Esophagus muscularis mucosa (tissue), 4 donors: ENCODE data around the gene IGFBP5. TPM values are rescaled to one million over a fixed set of nuclear protein-coding genes. Genes with fewer than 3 reads are reported as not detected.

ENCODE experiments used
- DNase-seq: peaks from one replicate; pipeline ENCODE4 v3.0.0-alpha.2; 2017; ENCODE audit errors: extremely low spot score
- H3K27ac ChIP-seq, 4 donors: fragments of 200-600 bp; sonication (generic); replicated peaks in 1 of 4; 1 replicate in 3 of 4; 2 replicates in 1 of 4; pipeline ENCODE4 v1.5.1; 2016 to 2019; ENCODE audit warnings: mild to moderate bottlenecking in 1 of 4
- H3K27me3 ChIP-seq, 4 donors: fragments of 200-600 bp; sonication (generic); one replicate each; pipeline versions ENCODE4 v1.5.1 to v1.6.0; 2016 to 2019
- H3K36me3 ChIP-seq, 4 donors: fragments of 200-600 bp; sonication (generic); one replicate each; pipeline ENCODE4 v1.5.1; 2016 to 2019
- H3K4me1 ChIP-seq, 4 donors: fragments of 200-600 bp; sonication (generic); one replicate each; pipeline ENCODE4 v1.5.1; 2016 to 2019
- H3K4me3 ChIP-seq, 4 donors: fragments of 200-600 bp; sonication (generic); 1 replicate in 2 of 4; 2 replicates in 2 of 4; pipeline ENCODE4 v1.5.1; 2016 to 2019; ENCODE audit warnings: mild to moderate bottlenecking in 4 of 4, moderate library complexity in 1 of 4
- H3K9me3 ChIP-seq, 4 donors: fragments of 200-600 bp; sonication (generic); 1 replicate in 3 of 4; 2 replicates in 1 of 4; pipeline ENCODE4 v1.5.1; 2016 to 2019
- CTCF ChIP-seq, 3 experiments: fragments of 200-600 bp in 2 of 3; fragments of 450-650 bp in 1 of 3; sonication (generic) in 2 of 3; IDR thresholded peaks; one replicate each; pipeline ENCODE4 v1.5.1; 2017 to 2019; ENCODE audit warnings: antibody characterized with exemption in 3 of 3, mild to moderate bottlenecking in 2 of 3, moderate library complexity in 1 of 3
- EP300 ChIP-seq: sonication (generic); formaldehyde crosslinking; IDR thresholded peaks from one replicate; pipeline ENCODE4 v1.6.1; 2017; ENCODE audit warnings: antibody characterized with exemption
- POLR2A ChIP-seq: fragments of 450-650 bp; IDR thresholded peaks from one replicate; pipeline ENCODE4 v1.6.1; 2017; ENCODE audit warnings: antibody characterized with exemption, moderate library complexity, mild to moderate bottlenecking, low read depth
- POLR2AphosphoS5 ChIP-seq, 2 donors: sonication (generic); formaldehyde crosslinking; IDR thresholded peaks; one replicate each; pipeline ENCODE4 v1.6.1; 2017; ENCODE audit warnings: antibody characterized with exemption in 2 of 2
- WGBS: methylation state at CpG from one replicate; pipeline ENCODE4 v1.1.5; 2018; 5-methylcytosine and 5-hydroxymethylcytosine counted together
- intact Hi-C: fragments of 100-400 bp; cut with DNase I; formaldehyde crosslinking; loops from one replicate; pipeline ENCODE4 v1.15.1; 2023
- total RNA-seq, 4 donors: library from RNA; depleted of rRNA; stranded (reverse); fragments of >200 nt; gene quantifications; one replicate each; pipeline versions ENCODE4 v1.1.0 to v1.2.1, GENCODE V29; 2016

The IGFBP5 gene
- total RNA-seq, 4 donors from 2014 or later = 547 to 1,471 (median 705) TPM

DNA sequence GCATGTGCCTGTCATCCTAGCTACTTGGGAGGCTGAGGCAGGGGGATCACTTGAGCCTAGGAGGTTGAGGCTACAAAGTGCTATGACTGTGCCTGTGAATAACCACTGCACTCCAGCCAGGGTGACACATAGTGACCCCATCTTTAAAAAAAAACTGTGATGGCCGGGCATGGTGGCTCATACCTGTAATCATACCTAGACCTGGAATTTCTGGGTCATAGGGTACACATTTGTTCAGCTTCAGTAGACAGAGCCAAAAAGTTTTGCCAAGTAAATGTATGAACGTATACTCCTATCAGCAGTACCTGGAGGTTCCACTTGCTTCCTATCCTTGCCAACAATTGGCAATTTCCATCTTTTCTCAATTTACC is 68.5 kb downstream of the IGFBP5 start:
- Histone ChIP-seq H3K36me3 (no peaks in the 10 kb centered on the region), H3K9me3 (no peaks in the 10 kb centered on the region), H3K27ac (no peak overlapping the region), H3K4me3 (no peak overlapping the region), H3K27me3 (no peaks in the 10 kb centered on the region), H3K4me1 (peaks cover 0 to 2% (median 0%) of the 10 kb centered on the region in 4 donors)
- 76% methylated on average over 2 of the region's 2 CpGs for WGBS
- intact Hi-C loops = no loop called here
- no peak for TF ChIP-seq EP300
- no peak for TF ChIP-seq CTCF (IDR thresholded peaks at IDR 0.05)
- no peak for TF ChIP-seq POLR2A
- no peak for TF ChIP-seq POLR2AphosphoS5 (IDR thresholded peaks at IDR 0.05)
- DNase-seq = no peak

DNA sequence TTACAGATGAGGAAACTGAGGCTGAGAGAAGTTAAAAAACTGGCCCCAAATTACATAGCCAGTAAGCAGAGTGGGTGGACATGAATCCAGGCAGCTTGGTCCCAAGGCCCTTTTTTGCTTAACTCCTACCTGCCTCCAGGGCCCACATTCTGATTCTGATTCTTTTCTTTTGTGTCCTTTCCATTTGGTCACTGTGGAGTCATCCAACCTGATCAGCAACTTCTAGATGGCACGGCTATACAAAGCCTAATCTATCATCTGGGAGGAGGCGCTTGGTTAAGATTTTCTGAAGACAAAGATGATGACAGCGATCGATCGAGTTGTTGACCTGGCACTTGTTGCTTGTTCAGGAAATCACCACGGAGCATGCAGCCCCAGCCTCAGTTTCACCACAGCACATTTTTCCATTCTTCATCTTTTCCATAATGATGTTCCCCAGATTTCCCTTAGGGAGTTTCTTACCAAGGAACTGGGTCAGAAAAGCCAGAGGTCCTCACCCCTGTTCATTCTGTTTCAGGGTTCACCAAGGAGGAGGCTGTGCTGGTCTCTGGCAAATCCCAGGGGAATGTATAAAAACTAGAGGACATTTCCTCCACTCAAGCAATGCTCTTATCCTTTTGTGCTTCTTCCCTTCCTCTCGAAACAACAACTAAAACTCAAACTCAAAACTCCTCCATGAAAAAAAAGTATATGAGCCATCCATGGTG is 69.0 kb downstream of the IGFBP5 start:
- 93% methylated on average over 7 of the region's 7 CpGs for WGBS
- Histone ChIP-seq H3K4me1 (peaks cover 0 to 8% (median 5%) of the 10 kb centered on the region in 4 donors), H3K9me3 (no peaks in the 10 kb centered on the region), H3K4me3 (no peak overlapping the region), H3K36me3 (no peaks in the 10 kb centered on the region), H3K27me3 (no peaks in the 10 kb centered on the region), H3K27ac (no peak overlapping the region)
- no peak for DNase-seq
- TF ChIP-seq CTCF (IDR thresholded peaks at IDR 0.05) = no peak
- no peak for TF ChIP-seq EP300
- TF ChIP-seq POLR2AphosphoS5 (IDR thresholded peaks at IDR 0.05) = no peak
- TF ChIP-seq POLR2A = no peak
- intact Hi-C loops = no loop called here

DNA sequence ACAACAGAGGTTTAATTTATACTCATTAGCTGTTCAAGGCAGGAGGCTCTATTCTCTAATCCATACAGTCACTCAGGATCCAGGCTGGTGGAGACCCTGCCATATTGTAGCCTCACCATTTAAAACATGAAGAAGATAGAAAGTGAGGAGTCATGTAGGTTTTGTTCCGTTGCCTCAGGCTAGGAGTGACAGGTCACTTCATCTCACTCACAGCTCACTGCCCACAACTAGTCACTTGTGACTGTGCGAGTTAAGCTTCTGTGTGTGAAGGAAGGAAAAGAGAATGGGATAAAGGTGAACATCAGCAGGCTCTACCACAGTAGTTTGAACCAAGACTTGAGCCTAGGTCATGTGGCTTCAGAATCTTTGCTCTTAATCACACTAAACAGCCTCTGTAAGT is 71.1 kb downstream of the IGFBP5 start:
- H3K27me3 ChIP-seq = no peaks in the 10 kb centered on the region
- H3K4me1 ChIP-seq = peaks cover 5 to 28% (median 23%) of the 10 kb centered on the region in 4 donors
- H3K27ac ChIP-seq = no peak overlapping the region
- no peak overlapping the region for H3K4me3 ChIP-seq
- TF ChIP-seq POLR2AphosphoS5 (IDR thresholded peaks at IDR 0.05) (no peak), POLR2A (no peak), EP300 (no peak), CTCF (IDR thresholded peaks at IDR 0.05) (no peak)
- H3K36me3 ChIP-seq = no peaks in the 10 kb centered on the region
- H3K9me3 ChIP-seq = no peaks in the 10 kb centered on the region
- intact Hi-C loops = no loop called here
- WGBS = 96% methylated on average over 2 of the region's 2 CpGs
- DNase-seq = no peak

DNA sequence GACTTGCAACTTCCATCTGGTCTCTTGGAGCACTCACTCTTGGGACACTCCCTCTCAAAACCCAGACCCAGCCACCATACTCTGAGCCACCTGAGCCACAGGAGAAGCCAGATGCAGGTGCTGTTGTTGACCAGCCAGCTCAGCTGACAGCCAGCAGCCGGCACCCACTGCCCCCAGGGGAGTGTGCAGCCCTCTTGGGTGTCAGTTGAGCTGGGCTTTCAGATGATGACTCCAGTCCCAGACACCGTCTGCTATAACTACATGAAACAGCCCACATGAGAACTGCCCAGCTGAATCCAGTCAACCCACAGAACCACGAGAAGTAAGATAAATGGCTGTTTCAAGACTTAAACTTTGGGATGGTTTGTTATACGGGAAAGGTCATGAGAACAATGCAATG is 72.8 kb downstream of the IGFBP5 start:
- 72% methylated on average over 3 of the region's 4 CpGs for WGBS

More for the DNA sequence above, 72.8 kb downstream of the IGFBP5 start:
- TF ChIP-seq POLR2AphosphoS5 (IDR thresholded peaks at IDR 0.05) (no peak), EP300 (no peak), POLR2A (no peak), CTCF (IDR thresholded peaks at IDR 0.05) (no peak)
- Histone ChIP-seq H3K4me1 (peaks cover 5 to 31% (median 25%) of the 10 kb centered on the region in 4 donors), H3K9me3 (no peaks in the 10 kb centered on the region), H3K36me3 (no peaks in the 10 kb centered on the region), H3K27ac (no peak overlapping the region), H3K27me3 (no peaks in the 10 kb centered on the region), H3K4me3 (no peak overlapping the region)
- no peak for DNase-seq
- intact Hi-C loops = no loop called here

Other genes with a start within 250 kb of the IGFBP5 start
- gene RPL37A, start 196.7 kb downstream of the IGFBP5 start, total RNA-seq = 1,000 to 10,000 TPM; 1,371 to 1,915 (median 1,581) TPM
- gene IGFBP2, start 62.1 kb downstream of the IGFBP5 start, total RNA-seq = 100 to 1,000 TPM; 188 to 446 (median 280) TPM
- not detected for gene TNP1, start 164.5 kb upstream of the IGFBP5 start, total RNA-seq